ENCODE data around the gene ETV5.

DNA sequence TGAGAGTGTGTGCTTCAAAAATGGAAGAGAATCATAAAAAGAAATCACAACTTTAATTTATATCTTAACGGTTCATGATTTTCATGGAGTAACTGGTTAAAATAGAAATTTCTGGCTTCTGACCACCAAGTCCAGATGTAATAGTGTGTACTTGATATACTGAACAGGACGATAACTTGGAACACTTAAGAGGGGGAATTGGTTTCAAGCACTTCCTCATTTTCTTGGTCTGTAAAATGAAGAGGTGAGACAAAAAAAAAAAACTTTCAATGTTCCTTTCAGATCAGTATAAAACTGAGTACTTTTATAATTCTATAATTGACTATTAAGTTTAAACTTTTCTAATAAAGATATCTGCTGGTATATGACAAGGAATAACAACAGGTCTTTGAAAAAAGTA, 107.0 kb downstream of the ETV5 start:
- TF ChIP-seq POLR2AphosphoS5 (IDR thresholded peaks at IDR 0.05) (no peak), POLR2A (IDR thresholded peaks at IDR 0.05) (no peak)
- TF ChIP-seq, protein P1, sequence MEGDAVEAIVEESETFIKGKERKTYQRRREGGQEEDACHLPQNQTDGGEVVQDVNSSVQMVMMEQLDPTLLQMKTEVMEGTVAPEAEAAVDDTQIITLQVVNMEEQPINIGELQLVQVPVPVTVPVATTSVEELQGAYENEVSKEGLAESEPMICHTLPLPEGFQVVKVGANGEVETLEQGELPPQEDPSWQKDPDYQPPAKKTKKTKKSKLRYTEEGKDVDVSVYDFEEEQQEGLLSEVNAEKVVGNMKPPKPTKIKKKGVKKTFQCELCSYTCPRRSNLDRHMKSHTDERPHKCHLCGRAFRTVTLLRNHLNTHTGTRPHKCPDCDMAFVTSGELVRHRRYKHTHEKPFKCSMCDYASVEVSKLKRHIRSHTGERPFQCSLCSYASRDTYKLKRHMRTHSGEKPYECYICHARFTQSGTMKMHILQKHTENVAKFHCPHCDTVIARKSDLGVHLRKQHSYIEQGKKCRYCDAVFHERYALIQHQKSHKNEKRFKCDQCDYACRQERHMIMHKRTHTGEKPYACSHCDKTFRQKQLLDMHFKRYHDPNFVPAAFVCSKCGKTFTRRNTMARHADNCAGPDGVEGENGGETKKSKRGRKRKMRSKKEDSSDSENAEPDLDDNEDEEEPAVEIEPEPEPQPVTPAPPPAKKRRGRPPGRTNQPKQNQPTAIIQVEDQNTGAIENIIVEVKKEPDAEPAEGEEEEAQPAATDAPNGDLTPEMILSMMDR (IDR thresholded peaks at IDR 0.05) = no peak
